ENCODE data around the gene PXMP2.

PXMP2 gene

DNA sequence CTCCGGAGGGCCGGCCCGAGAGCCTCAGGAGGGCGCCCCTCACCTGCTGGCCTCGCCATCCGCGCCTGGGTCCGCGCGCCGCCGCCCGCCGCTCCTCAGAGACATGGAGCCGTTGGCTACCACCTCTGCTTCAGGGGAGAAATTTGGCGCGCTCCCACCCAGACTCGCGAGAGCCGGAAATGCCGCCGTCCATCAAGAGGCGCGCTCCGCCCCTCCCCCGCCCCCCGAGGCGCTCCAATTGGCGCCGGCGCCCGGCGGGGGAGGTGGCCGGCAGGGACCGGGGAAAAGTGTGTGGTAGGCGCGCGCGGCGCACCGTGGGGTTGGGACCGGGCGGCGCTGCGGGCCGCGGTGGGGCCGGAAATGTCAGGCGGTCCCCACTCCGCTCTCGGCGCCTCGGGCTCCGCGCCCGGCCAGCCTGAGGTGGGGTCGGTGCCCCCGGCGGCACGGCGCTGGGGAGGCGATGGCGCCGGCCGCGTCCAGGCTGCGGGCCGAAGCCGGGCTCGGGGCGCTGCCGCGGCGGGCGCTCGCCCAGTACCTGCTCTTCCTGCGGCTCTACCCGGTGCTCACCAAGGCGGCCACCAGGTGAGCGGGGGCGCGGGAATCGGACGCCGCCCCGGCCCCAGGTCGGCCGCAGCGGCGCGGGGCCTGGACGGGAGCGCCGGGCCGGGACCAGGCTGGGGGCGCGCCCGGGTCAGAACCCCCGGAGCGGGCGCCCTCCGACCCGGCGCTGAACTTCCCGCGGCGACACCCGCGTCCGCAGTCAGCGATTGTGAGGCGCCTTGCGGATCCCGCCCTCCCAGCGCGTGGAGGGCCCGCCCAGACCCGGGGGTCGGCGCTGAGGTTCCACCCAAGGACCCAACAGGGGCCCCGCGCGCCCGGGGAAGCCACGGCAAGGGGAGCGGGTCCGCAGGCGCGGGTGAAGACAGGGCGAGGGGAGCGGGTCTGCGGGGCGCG, at the start of gene PXMP2, which contains the start of gene POLE:
PXMP2 (plus strand) TSS at position 377 of the 954 bp plus-strand sequence; CDS start at position 461, 84 bp downstream.
POLE (minus strand) TSS at position 132 of the 954 bp plus-strand sequence; CDS start at position 105, 27 bp downstream.
- DNase-seq, result peak; percentile 93

DNA sequence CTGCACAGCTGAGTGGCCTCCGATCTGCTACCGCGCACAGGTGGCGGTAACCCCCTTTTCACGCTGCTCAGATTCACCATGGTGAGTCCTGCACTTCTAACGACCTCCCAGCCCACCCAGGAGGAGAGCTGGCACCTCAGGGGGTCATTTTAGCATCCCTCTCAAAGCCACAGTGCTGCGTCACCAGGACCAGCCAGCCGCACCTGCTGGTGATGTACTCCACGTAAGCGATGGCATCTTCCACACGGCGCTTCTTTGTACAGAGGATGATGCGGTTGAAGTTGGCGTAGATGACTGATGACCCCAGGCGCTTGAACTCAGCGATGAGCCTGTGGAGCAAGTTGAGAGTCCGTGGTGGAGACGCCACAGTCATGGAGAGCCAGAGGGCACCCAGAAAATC, 49.6 kb upstream of the PXMP2 start:
- no peak for DNase-seq

DNA sequence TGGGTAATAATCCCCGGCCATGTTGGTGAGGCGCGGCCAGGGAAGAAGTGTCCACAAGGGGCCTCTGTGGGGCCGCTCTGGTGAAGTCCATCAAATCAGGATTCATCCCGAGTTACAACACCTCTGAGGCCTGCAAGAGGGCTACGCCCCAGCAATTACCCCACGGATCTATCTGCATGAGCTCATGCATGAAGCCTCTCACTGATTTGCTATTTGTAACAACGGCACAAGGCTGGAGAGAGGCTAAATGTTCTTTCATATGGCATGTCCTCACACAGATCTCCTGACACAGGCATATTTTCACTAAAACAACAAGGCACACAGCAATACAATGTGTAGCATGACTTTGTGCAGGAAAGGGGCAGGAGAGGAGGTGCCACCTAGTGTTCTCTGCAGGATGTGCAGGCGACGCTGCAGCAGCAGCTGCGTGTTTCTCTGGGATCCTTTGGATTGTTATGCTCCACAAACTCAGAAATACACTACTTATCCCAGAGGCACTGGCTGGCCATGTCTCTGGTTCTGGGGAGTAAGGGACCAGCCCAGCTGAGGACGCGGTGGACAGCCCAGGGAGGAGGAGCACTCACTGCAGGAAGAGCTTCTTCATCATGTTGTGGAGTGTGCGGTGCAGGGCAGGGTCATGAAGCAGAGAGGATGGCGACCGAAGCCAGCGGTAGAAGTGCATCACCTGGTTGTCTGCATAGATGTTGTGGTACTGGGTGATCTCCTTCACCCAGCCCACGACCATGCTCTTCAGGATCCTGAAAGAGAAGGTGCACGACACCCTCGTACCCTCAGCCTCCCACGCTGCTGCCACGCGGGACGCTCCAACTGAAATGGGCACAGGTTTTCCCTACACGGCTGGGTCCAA, 48.6 kb upstream of the PXMP2 start:
- DNase-seq, result no peak

DNA sequence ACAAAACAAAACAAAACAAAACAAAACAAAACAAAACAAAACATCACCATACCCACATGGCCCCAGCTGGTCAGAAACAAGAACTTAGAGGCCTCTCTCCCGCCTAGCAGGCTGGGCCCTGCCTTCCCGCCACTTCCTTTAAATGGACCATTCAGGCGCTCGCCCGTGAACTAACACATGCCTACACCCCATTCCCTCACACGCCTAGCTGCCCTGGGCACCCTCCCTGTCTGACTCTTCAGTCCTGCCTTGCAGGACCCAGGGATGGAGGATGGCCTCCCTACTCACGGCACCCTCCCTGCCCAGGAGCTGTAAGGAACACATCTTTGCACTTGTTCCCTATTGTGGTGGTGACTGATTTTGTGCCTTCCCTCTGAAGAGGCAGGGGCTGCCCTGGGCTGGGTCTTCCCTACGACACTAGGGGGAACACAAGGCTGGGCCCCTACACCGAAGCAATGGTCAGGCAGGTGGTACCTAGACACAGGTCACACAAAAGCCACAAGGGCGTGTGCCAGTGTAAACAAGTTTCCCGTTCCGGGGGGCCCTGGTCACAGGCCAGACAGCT, 47.3 kb upstream of the PXMP2 start:
- no peak for DNase-seq

DNA sequence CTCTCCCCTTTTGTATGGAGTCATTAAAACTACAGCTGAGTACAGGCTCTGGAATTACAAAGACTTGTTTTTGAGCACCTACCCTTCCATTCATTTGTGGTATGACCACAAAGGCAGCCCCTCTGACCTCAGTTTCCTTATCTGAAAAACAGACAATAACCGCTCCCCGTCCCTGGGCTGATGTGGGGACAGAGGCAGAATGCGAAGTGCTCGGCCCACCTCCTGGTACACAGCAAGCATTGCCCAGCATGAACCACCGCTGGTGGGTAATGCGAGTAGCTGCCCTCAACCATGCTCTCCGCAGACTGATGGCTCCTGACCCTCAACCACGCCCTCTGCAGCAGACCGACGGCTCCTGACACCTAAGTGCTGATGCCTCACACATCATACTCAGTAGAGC, 46.5 kb upstream of the PXMP2 start:
- DNase-seq, result no peak

DNA sequence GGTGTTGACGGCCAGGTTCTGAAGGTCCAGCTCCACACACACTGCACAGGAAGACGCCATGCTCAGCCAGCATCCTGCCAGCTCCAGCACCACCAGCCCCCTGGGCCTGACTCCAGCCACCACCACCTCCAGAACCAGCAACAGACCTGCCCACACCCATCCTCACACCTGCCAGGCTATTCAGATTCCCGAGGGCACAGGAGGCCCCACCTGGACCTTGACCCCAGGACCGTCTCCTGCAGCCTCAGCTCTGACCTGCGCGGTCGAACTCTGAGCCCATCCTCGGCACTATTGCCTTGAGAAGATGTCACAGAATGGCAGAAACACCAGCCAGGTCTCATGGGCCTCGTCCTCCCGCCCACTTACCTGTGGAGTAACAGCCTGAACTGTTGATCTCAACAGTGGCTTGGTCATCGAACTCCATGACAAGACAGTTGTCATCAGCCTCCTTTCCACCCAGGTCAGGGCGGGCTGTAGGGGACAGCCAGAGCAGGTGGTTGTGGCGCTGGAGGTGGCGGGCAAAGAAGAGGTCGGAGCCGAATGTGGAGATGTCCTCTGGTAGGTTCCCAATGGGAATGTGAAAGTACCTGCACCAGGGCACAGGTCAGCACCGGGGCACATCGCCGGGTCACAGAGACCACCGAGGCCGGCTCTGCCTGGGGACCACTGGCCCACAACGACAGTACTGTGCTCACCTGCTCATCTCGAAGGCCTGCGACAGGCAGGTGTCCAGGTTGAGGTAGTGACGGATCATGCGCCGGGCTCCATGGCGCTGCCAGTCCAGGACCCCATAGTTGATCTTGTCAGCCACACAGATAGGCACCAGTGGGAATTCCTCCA, 45.4 kb upstream of the PXMP2 start:
- DNase-seq, result no peak

DNA sequence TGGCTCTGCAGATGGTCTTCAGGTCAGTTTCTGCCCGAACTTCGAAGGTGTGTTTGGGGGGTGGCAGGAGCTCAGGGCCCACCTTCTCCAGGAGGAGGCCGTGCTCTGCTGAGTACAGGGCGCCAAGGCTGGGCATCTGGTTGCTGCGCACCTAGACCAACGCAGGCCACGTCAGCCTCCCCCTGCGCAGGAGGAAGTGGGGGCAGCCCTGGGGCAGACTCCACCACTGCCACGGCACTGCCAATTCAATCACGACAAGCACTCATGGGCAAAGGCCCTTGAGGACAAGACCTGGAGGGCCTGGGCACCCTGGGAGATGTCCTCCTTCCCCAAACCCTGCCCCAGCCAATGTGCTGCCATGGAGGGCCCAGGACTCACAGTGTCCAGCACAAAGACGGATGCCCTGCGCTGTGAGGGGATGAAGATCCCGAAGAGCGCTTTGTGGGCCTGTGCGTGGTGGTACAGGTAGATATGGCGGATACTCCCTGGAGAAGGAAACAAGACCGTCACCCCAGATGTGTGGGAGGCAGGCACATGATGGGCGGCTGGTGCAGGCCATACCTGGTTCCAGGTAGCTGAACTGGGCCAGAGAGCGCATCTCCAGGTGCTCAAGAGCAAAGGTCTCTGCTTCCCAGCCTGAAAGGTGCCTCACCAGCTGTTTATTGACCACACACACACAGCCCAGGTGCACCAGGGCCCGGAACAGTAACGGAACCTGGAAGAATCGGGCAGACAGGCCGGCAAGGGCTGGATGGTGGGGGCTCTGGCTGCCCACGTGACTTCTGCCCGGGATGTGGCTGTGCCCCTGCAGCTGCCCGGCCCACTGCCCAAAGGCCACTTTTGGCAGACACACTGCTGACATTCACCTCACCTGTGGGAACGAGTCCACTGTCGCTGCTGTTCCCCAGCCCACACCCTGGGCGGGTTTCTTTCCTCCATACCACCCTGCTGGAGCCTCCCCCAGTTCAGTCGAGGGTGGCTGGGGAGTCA, 44.2 kb upstream of the PXMP2 start:
- no peak for DNase-seq

DNA sequence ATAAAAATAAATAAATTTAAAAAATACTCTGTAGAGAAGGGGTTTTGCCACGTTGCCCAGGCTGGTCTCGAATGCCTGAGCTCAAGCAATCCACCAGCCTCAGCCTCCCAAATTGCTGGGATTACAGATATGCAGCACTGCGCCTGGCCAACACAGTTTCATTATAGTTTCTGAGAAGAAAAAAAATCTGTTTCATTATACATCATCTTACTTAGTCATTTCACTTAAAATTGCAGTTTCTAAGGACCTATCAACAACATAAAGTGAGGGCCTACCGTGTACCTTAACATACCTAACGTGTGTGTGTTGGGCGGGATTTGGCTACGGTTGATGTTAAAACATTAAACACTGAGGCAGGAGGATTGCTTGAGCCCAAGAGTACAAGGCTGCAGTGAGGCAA, 40.5 kb upstream of the PXMP2 start:
- no peak for DNase-seq

DNA sequence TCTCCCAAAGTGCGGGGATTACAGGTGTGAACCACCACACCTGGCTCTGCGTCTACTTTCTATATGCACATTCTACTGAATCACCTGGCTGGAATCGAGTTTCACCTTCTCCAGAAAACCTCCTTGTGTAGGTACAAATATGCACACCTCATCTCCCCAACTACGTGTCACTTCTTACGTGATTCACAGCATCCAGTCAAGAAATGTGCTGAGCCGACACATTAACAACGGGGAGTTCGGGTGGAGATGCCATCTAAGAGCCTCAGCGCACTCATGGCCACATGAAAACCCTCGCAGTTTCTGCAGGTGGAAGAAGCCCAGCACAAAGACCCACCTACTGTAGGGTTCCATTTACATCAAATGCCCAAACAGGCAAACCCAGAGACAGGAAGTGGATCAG, 39.5 kb upstream of the PXMP2 start:
- no peak for DNase-seq

DNA sequence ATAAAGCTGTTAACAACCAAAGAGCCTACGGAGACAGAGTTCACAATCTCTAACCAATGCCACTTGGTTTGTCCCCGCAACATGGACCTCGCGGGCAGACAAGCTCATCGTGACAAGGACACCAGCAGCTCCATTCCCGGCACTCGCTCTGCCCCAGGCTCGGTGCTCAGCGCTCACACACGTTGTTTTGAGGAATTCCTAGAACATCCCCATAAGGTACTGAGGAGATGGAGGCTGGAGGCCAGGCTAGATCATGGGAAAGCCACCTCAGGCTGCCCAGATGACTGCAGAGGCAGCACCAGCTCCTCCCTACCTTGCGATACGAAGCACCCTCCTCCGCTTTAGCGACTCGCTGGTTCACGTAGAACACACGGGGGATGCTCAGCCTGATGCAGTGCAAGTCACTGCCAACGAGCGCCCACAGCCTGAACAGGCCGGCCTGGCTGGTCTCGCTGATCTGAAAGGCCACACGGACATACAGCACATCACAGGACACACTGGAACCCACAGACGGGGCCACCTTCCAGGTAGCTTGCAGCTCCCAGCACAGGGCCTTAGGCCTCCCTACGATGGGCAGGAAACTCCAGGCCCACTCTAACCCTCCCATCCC, 38.7 kb upstream of the PXMP2 start:
- DNase-seq, result no peak

DNA sequence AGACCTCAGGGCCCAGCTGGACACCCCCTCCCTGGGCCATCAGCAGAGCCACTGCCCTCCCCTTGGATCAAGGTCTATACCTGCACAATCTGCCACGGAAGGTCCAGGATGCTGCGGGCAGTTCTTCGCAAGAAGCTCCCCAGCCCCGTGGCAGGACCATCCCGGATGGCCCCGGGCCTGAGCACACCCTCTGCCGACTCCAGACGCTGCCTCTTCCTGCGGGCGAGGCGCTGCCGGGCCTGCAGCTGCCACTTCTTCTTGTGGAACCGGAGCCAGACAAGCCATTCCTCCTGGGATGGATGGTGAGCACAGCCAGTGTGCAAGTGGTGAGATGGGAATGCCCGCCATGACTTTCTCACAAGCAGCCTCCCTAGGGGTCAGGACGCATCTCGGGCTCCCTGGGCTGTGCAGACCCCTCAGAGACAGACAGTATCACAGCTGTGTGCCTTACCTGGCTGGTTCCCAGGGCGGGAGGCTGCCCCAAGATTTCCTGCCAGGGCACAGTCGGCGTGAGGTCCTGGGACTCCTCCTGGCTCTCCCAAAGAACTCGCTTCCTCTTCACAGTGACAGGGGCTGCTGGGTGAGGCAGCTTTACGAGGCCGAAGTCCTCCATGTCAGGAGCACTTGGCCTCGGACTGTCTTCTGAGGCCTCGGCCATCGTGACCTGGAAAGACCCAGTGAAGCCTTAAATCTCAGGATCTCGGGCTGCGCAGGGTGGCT, 38.0 kb upstream of the PXMP2 start:
- DNase-seq, result no peak

DNA sequence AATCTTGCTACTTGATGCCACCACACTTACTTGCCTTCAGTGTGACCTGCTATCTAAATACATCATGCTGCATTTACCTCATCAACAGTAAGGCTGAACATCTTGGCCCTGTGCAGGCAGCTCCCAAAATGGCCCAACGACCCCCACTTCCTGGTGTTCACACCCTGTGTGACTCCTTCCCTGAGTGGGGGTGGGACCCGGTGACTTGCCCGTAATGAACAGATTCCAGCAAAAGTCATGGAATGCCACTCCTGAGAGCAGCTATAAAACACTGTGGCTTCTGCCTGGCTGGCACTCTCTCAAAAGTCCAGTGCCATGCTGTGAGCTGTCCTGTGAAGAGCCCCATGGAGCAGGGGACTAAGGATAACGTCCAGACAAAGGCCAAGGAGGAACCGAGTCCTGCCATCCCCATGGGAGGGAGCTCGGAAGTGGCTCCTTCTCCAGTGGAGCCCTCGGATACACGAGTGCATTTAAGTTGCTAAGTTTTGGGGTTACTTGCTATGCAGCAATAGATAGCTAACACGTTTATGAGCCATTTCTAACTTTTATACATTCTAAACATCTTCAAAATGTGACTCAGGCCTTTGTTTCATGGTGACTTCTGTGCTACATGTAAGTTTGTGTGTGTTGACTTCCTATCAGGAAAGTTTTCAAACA, 35.8 kb upstream of the PXMP2 start:
- no peak for DNase-seq

DNA sequence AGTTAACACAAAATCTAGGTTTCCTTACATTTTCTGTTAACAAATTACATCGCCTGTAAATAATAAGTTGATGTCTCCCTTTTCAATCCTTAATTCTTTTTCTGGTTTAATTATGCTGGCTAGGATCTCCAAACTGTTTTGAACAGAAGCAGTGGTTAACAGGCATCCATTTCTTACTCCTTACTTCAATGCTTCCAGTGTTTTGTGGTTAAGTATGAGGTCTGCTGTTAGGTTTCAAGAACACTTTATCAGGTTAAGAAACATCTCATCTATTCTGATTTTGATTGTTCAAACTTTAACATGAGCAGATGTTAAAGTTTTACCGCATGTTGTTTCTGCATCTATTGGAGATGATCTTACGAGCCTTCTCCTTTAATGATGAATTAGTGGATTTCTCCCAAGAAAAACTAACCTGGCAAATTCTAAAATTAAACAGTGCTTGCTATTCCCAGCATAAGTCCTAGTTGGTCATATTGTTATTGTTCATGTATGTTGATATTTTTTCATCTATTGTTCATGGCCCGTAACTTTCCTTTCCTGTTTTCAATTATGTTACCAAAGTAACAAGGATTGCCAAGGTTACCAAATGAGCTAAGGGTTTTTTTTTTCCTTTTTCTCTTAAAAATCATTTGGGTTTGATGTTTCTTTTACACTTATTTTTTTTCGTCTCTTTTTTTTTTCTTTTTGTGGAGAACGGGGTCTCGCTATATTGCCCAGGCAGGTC, 33.7 kb upstream of the PXMP2 start:
- DNase-seq, result no peak

DNA sequence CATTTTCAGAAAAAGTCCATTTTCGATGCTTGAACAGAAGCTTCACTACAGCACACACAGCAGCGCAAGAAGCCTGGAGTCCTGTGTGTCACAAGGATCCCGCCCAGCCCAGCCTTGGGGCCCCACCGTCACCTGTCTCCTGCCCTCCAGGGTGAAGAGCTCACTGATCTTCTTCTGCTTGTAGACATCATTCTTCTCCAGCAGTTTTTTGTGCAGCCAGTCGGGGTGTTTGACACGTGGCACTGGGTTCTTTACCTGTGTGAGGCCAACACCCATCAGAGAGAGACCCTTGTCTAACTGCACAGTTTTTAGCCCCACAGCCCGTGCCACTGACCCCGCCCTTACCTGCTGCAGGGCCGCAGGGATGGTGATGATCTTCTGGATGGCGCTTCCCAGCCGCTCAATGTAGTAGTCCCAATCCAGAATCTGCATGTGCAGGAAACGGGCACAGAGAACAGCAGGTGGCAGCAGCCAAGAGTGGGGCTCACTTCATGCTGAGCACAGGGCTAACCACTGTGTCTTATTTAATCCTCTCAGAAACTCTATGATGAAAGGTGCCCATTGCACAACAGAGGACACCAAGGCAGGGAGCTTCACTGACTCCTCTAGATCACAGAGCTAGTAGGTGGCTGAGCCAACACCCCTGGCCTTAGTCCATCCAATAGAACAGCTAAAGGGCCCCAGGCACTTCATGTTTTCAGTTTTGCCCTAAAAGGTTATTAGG, 30.2 kb upstream of the PXMP2 start:
- no peak for DNase-seq

DNA sequence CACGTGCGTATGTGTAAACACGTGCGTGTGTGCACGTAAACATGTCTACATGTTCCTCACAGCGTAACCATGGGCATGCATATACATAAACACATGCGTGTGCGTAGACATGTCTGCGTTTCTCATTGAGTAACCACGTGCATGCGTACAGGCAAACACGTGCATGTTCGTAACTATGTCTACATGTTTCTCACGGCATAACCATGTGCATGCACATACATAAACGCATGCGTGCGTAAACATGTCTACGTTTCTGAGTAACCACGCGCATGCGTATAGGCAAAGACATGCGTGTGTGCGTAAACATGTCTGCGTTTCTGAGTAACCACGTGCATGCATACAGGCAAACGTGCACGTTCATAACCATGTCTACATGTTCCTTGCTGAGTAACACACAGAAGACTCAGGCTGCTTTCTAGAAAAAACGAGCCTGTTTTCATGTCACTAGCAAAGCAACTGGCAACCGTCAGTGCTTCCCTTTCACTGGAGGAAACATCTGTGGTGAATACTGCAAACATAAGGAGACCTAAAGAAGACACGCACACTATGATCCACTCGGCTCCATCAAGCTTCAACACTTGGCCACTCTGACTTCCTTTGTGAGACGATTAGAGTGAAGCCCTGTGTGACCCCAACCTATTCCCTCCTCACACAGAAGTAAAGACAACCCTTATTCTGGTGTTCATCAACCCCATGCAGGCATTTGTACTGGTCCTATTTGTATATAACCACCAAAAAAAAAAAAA, 29.1 kb upstream of the PXMP2 start:
- DNase-seq, result no peak

DNA sequence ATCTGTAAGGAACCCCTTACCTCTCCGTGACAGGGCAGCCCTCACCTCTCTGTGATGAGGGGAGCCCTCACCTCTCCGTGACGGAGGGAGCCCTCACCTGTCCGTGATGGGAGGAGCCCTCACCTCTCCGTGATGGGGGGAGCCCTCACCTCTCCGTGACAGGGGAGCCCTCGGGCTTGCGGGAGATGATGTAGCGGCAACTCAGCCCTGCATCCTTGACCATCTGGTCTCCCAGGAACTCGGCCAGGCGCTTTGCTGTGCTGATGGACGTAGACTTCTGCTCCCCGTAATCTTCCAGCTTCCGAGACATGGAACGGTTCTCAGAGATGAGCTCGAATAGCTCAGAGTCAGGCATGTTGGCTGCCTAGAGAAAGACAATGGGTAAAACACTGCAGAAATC, 28.2 kb upstream of the PXMP2 start:
- DNase-seq, result no peak

DNA sequence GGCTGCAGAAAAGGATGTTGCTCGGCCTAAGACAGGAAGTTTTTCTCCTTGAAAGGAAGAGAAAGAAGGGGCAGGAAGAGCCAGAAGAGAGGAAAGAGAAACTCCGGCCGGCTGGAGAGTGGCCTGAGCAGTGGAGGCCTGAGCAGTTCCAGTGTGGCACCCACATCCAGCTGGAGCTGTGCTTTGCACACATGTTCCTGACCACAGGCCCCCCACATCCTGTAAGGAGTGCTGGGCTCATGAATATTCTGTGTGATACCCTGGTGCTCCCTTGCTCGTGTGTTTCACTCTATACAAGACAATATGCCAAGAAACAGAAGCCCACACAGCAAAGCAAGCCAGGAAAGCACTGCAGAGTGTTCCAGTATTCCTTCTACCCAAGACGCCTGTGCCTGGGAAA, 27.3 kb upstream of the PXMP2 start:
- no peak for DNase-seq
